H1 (cell line): Measurements from ENCODE around the gene ZNF888. TPM values are rescaled to one million over a fixed set of nuclear protein-coding genes. Genes with fewer than 3 reads are reported as not detected.
A peak's percentile ranks its signal among the peaks of the same experiment; 100 is the strongest.

ENCODE experiments used
- ASH2L ChIP-seq: fragments of 200-600, 300-600 bp; sonication (generic); IDR thresholded peaks from one replicate; pipeline ENCODE4 v1.7.1; 2017; ENCODE audit warnings: low read length
- BCL11A ChIP-seq, 2 experiments: IDR thresholded peaks; one replicate each; pipeline ENCODE4 v1.6.1; 2011; ENCODE audit warnings: low read depth in 2 of 2, low read length in 2 of 2, mild to moderate bottlenecking in 2 of 2
- CHD1 ChIP-seq: IDR thresholded peaks from 2 replicates; pipeline ENCODE4 v1.6.1; 2012; ENCODE audit warnings: low read depth, low read length, improper control_type of control experiment
- CREB1 ChIP-seq: IDR thresholded peaks from 2 replicates; pipeline ENCODE4 v1.6.1; 2012; ENCODE audit warnings: inconsistent platforms
- EGR1 ChIP-seq: IDR thresholded peaks from 2 replicates; pipeline ENCODE4 v1.6.1; 2011; ENCODE audit warnings: low read depth, low read length, borderline replicate concordance
- FOSL1 ChIP-seq: IDR thresholded peaks from 2 replicates; pipeline ENCODE4 v1.6.1; 2011; ENCODE audit warnings: mild to moderate bottlenecking, low read depth, low read length, moderate library complexity; ENCODE audit not compliant: insufficient read depth
- HDAC2 ChIP-seq, 2 experiments: fragments of 300-600 bp in 1 of 2; sonication (generic) in 1 of 2; IDR thresholded peaks; 2 replicates each; pipeline ENCODE4 v1.6.1; 2011 to 2012; ENCODE audit warnings: low read depth in 2 of 2, low read length in 2 of 2, mild to moderate bottlenecking in 2 of 2, moderate library complexity in 2 of 2, borderline replicate concordance in 1 of 2, inconsistent platforms in 1 of 2
- KDM1A ChIP-seq: fragments of 200-600, 300-600 bp; sonication (generic); IDR thresholded peaks from 2 replicates; pipeline ENCODE4 v1.7.1; 2016; ENCODE audit warnings: mild to moderate bottlenecking, low read length, borderline replicate concordance
- MAFK ChIP-seq: IDR thresholded peaks from 2 replicates; pipeline ENCODE4 v1.6.1; 2012; ENCODE audit warnings: low read depth, mild to moderate bottlenecking, improper control_type of control experiment, low read length
- POLR2A ChIP-seq, 2 experiments: IDR thresholded peaks; 1 replicate in 1 of 2; 2 replicates in 1 of 2; pipeline ENCODE4 v1.6.1; 2011; ENCODE audit warnings: low read depth in 2 of 2, low read length in 2 of 2, mild to moderate bottlenecking in 2 of 2; ENCODE audit errors: control extremely low read depth in 1 of 2
- POLR2AphosphoS5 ChIP-seq: IDR thresholded peaks from 2 replicates; pipeline ENCODE4 v1.6.1; 2011; ENCODE audit warnings: low read depth, low read length
- RAD21 ChIP-seq, 2 experiments: IDR thresholded peaks in 1 of 2; conservative IDR thresholded peaks in 1 of 2; 2 replicates each; pipeline ENCODE4 v1.6.1; 2011; ENCODE audit warnings: low read depth in 2 of 2, low read length in 2 of 2, improper control_type of control experiment in 1 of 2, inconsistent platforms in 1 of 2, mild to moderate bottlenecking in 1 of 2, moderate library complexity in 1 of 2
- SAP30 ChIP-seq: fragments of 300-600 bp; sonication (generic); IDR thresholded peaks from 2 replicates; pipeline ENCODE4 v1.7.1; 2012; ENCODE audit warnings: low read length, moderate library complexity, mild to moderate bottlenecking, inconsistent platforms; ENCODE audit not compliant: insufficient read depth, insufficient replicate concordance
- SIN3A ChIP-seq, 2 experiments: IDR thresholded peaks in 1 of 2; conservative IDR thresholded peaks in 1 of 2; 2 replicates each; pipeline ENCODE4 v1.6.1; 2011 to 2012; ENCODE audit warnings: low read length in 2 of 2, improper control_type of control experiment in 1 of 2, low read depth in 1 of 2, mild to moderate bottlenecking in 1 of 2
- SIRT6 ChIP-seq: IDR thresholded peaks from one replicate; pipeline ENCODE4 v1.7.1; 2012; ENCODE audit warnings: low read length, inconsistent platforms
- SP4 ChIP-seq: IDR thresholded peaks from 2 replicates; pipeline ENCODE4 v1.6.1; 2012; ENCODE audit warnings: low read length, inconsistent platforms
- TCF12 ChIP-seq: IDR thresholded peaks from 2 replicates; pipeline ENCODE4 v1.6.1; 2011; ENCODE audit warnings: low read depth, mild to moderate bottlenecking, low read length
- TEAD4 ChIP-seq: IDR thresholded peaks from 2 replicates; pipeline ENCODE4 v1.6.1; 2012; ENCODE audit warnings: low read depth, low read length, inconsistent platforms, mixed read lengths
- YY1 ChIP-seq: IDR thresholded peaks from 2 replicates; pipeline ENCODE4 v1.6.1; 2011; ENCODE audit warnings: low read depth, mild to moderate bottlenecking, low read length
- polyA plus RNA-seq, 7 experiments: library from polyadenylated mRNA; depleted of rRNA in 3 of 7; stranded (reverse) in 5 of 7; unstranded in 2 of 7; fragments of >200 nt in 5 of 7; fragments of 200-250 nt in 2 of 7; gene quantifications; 1 replicate in 5 of 7; 2 replicates in 1 of 7; 4 replicates in 1 of 7; pipeline versions ENCODE4 v1.2.1 to v1.2.3, GENCODE V29; 2011 to 2013; ENCODE audit warnings: missing spikeins in 2 of 7, mixed read lengths in 2 of 7
- total RNA-seq: library from RNA; stranded (reverse); fragmentation: NEBNext Ultra II Directional; extraction: Animal tissue kit (Norgen Biotek cat#: 25700); gene quantifications from 2 replicates; pipeline ENCODE4 v1.2.1, GENCODE V29; 2021
- TF ChIP-seq, protein P1 (sequence below): IDR thresholded peaks from 2 replicates; pipeline ENCODE4 v1.6.1; 2012; ENCODE audit warnings: inconsistent platforms
- TF ChIP-seq, protein P2 (sequence below), 3 experiments: IDR thresholded peaks; 1 replicate in 2 of 3; 2 replicates in 1 of 3; pipeline versions ENCODE4 v1.5.1 to v1.6.1; 2011; ENCODE audit warnings: low read length in 3 of 3, mild to moderate bottlenecking in 3 of 3, inconsistent platforms in 2 of 3, low read depth in 1 of 3, moderate library complexity in 1 of 3; ENCODE audit not compliant: insufficient read depth in 1 of 3; ENCODE audit errors: control extremely low read depth in 1 of 3

Gene ZNF888
- total and polyA plus RNA-seq, 2 of the 8 experiments (the other 6 are each of a cell fraction or from before 2014, with no cell fraction given): 1.1 to 8.6 TPM

DNA sequence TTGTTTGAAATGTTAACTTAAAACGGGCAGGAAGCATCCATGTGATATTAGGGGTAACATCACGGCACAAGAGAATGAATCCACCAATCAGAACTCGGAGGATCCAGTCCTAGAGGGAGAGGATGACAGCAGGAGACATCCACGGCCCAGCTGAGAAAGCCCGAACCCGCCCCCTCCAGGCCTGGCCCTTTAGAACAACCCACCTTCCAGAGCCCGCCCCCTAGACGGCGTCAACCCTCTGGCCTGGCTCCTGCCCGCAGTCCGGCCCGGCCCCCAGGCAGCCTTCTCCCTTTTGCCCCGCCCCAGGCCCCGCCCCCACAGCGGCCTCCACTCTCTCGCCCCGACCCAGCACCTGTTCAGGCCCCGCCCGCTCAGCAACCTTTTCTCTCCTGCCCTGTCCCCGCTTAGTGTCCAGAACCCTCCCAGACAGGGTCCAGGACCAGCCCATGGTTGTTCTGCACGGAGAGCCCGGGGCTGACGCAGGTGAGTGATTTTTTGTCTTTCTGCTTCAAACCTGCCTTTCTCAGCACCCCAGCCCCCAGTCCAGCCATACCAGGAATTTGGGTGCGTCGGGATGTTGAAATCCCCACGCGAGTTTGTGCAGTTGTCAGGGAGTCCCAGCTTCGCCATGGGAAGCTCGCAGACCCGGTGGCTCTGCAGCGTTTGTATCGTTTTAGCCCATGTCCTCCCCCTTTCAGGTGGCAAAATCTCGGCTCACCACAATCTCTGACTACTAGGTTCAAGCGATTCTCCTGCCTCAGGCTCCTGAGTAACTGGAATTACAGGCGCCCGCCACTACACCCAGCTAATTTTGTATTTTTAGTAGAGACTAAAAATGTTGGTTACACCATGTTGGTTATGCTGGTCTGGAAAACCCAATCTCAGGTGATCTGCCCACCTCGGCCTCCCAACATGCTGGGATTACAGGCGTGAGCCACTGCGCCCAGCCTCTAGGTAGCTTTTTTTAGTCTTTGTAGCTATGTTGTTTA is 23.4 kb upstream of the ZNF888 start (continued):
- TF ChIP-seq HDAC2 (IDR thresholded peaks at IDR 0.05; ENCODE audit: borderline replicate concordance in 1 of 2, low read depth in 2 of 2, low read length in 2 of 2) (no peak), CHD1 (no peak), CREB1 (peak; percentile 34; the same call in 1 of the 2 replicates), POLR2AphosphoS5 (no peak), BCL11A (IDR thresholded peaks at IDR 0.05; ENCODE audit: low read depth in 2 of 2, low read length in 2 of 2) (no peak), ASH2L (no peak), MAFK (no peak), SP4 (peak; percentile 54; the same call in 1 of the 2 replicates), YY1 (no peak), SIRT6 (no peak), POLR2A (IDR thresholded peaks at IDR 0.05; ENCODE audit: control extremely low read depth in 1 of 2, low read depth in 2 of 2, low read length in 2 of 2) (no peak), SAP30 (peak; percentile 26), RAD21 (IDR thresholded peaks at IDR 0.05 in 1 of 2, conservative IDR thresholded peaks at IDR 0.05 in 1 of 2; ENCODE audit: low read depth in 2 of 2, low read length in 2 of 2) (peak in 1 of 2 experiments; percentile 19; a peak in 1 of 4 replicates), TCF12 (no peak), FOSL1 (no peak), TEAD4 (no peak), EGR1 (no peak; the same call in 1 of the 2 replicates), SIN3A (conservative IDR thresholded peaks at IDR 0.05 in 1 of 2, IDR thresholded peaks at IDR 0.05 in 1 of 2; ENCODE audit: low read depth in 1 of 2, low read length in 2 of 2) (peak; percentile 85 to 93; a peak in 3 of 4 replicates), KDM1A (no peak)
- TF ChIP-seq, protein P1, sequence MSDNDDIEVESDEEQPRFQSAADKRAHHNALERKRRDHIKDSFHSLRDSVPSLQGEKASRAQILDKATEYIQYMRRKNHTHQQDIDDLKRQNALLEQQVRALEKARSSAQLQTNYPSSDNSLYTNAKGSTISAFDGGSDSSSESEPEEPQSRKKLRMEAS: peak; percentile 29; the same call in 1 of the 2 replicates
- TF ChIP-seq, protein P2, sequence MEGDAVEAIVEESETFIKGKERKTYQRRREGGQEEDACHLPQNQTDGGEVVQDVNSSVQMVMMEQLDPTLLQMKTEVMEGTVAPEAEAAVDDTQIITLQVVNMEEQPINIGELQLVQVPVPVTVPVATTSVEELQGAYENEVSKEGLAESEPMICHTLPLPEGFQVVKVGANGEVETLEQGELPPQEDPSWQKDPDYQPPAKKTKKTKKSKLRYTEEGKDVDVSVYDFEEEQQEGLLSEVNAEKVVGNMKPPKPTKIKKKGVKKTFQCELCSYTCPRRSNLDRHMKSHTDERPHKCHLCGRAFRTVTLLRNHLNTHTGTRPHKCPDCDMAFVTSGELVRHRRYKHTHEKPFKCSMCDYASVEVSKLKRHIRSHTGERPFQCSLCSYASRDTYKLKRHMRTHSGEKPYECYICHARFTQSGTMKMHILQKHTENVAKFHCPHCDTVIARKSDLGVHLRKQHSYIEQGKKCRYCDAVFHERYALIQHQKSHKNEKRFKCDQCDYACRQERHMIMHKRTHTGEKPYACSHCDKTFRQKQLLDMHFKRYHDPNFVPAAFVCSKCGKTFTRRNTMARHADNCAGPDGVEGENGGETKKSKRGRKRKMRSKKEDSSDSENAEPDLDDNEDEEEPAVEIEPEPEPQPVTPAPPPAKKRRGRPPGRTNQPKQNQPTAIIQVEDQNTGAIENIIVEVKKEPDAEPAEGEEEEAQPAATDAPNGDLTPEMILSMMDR (IDR thresholded peaks at IDR 0.05; ENCODE audit: control extremely low read depth in 1 of 3, insufficient read depth in 1 of 3, low read depth in 1 of 3, low read length in 3 of 3): no peak
- TF ChIP-seq, all 59 proteins: peak for 8
